Nucleus accumbens (tissue), 56 donors: ENCODE data around the gene RNF215.
"Not testable (repeated sequence)": the region's sequence is repeated elsewhere in the genome, so short reads cannot be mapped to it uniquely, and the experiment has no call there.

Source experiments
- DNase-seq, 56 donors: peaks; one replicate each; lab custom pipeline; 2025; lab: John Stamatoyannopoulos, UW

Gene RNF215

GRCh38 chr22:30421695-30422480 lies 34.7 kb upstream of the RNF215 start:
- DNase-seq: no peak

GRCh38 chr22:30420347-30421125 lies 33.3 kb upstream of the RNF215 start:
- DNase-seq: peak in 2 of 56 donors; percentile 25 to 28

- no peak for DNase-seq
Observed at GRCh38 chr22:30416837-30417236, 29.6 kb upstream of the RNF215 start.

- no peak for DNase-seq
Observed at GRCh38 chr22:30416403-30416802, 29.2 kb upstream of the RNF215 start.

- no peak for DNase-seq
Observed at GRCh38 chr22:30414525-30415047, 27.4 kb upstream of the RNF215 start.

GRCh38 chr22:30413745-30414524 lies 26.7 kb upstream of the RNF215 start:
- peak in 14 of 56 donors; percentile 12 to 64 (median 22) for DNase-seq

GRCh38 chr22:30413001-30413400 lies 25.8 kb upstream of the RNF215 start:
- peak in 2 of 56 donors; percentile 16 to 28 for DNase-seq

GRCh38 chr22:30411780-30412179 lies 24.6 kb upstream of the RNF215 start:
- DNase-seq: peak in 1 of 56 donors; percentile 43

GRCh38 chr22:30408388-30409102 lies 21.3 kb upstream of the RNF215 start:
- no peak for DNase-seq

- DNase-seq: no peak
Observed at GRCh38 chr22:30406400-30406799, 19.2 kb upstream of the RNF215 start.

GRCh38 chr22:30405731-30406130 lies 18.5 kb upstream of the RNF215 start:
- DNase-seq: no peak

- DNase-seq: no peak
Observed at GRCh38 chr22:30404307-30404706, 17.1 kb upstream of the RNF215 start.

GRCh38 chr22:30402766-30403104 lies 15.5 kb upstream of the RNF215 start:
- DNase-seq: not testable (repeated sequence)

GRCh38 chr22:30402028-30402765 lies 15.0 kb upstream of the RNF215 start:
- DNase-seq: no peak

GRCh38 chr22:30401024-30401423 lies 13.8 kb upstream of the RNF215 start:
- DNase-seq: not testable (repeated sequence)

- no peak for DNase-seq
Observed at GRCh38 chr22:30400159-30400558, 12.9 kb upstream of the RNF215 start.

- DNase-seq: no peak
Observed at GRCh38 chr22:30399718-30400117, 12.5 kb upstream of the RNF215 start.

- no peak for DNase-seq
Observed at GRCh38 chr22:30398685-30399680, 11.8 kb upstream of the RNF215 start.
